ENCODE measurements around the gene TCHHL1. TPM values are rescaled to one million over a fixed set of nuclear protein-coding genes. Genes with fewer than 3 reads are reported as not detected.
"Not testable (repeated sequence)": the region's sequence is repeated elsewhere in the genome, so short reads cannot be mapped to it uniquely, and the experiment has no call there.

The TCHHL1 gene
- total RNA-seq, 1 experiment from 2014 or later: not detected

GRCh38 chr1:152084853-152085252 lies 4.0 kb downstream of the TCHHL1 start:
- H3K36me3 Mint-ChIP-seq (ENCODE audit: insufficient read depth, unreplicated experiment): no peaks in the 10 kb centered on the region
- intact Hi-C loops (cut with micrococcal nuclease; ENCODE audit: unreplicated experiment): no loop called here
- BruUV-seq (replicated peaks): no TSS peak
- H3K27me3 Mint-ChIP-seq (ENCODE audit: unreplicated experiment): peaks cover 25% of the 10 kb centered on the region
- H3K27ac Mint-ChIP-seq (ENCODE audit: unreplicated experiment): no peak overlapping the region
- CTCF ChIA-PET: no interaction called here
- no peak overlapping the region for H3K4me3 Mint-ChIP-seq (ENCODE audit: low read depth, unreplicated experiment)
- TF ChIP-seq CTCF (IDR thresholded peaks at IDR 0.05; ENCODE audit: unreplicated experiment): no peak
- no peak for DNase-seq
- H3K4me1 Mint-ChIP-seq (ENCODE audit: low read depth, unreplicated experiment): no peaks in the 10 kb centered on the region
- H3K9me3 Mint-ChIP-seq (ENCODE audit: low read depth, unreplicated experiment): no peaks in the 10 kb centered on the region

GRCh38 chr1:152081026-152081425 lies 7.8 kb downstream of the TCHHL1 start:
- H3K27ac Mint-ChIP-seq (ENCODE audit: unreplicated experiment); H3K4me1 Mint-ChIP-seq (ENCODE audit: low read depth, unreplicated experiment); CTCF ChIA-PET; DNase-seq; BruUV-seq (replicated peaks); H3K36me3 Mint-ChIP-seq (ENCODE audit: insufficient read depth, unreplicated experiment); H3K9me3 Mint-ChIP-seq (ENCODE audit: low read depth, unreplicated experiment); H3K4me3 Mint-ChIP-seq (ENCODE audit: low read depth, unreplicated experiment); intact Hi-C loops (cut with micrococcal nuclease; ENCODE audit: unreplicated experiment): not testable (repeated sequence)
- peaks cover 61% of the 10 kb centered on the region for H3K27me3 Mint-ChIP-seq (ENCODE audit: unreplicated experiment)

GRCh38 chr1:152080494-152080893 lies 8.4 kb downstream of the TCHHL1 start:
- CTCF ChIA-PET; H3K9me3 Mint-ChIP-seq (ENCODE audit: low read depth, unreplicated experiment); BruUV-seq (replicated peaks); H3K36me3 Mint-ChIP-seq (ENCODE audit: insufficient read depth, unreplicated experiment); DNase-seq; H3K4me3 Mint-ChIP-seq (ENCODE audit: low read depth, unreplicated experiment); H3K27ac Mint-ChIP-seq (ENCODE audit: unreplicated experiment); H3K4me1 Mint-ChIP-seq (ENCODE audit: low read depth, unreplicated experiment); intact Hi-C loops (cut with micrococcal nuclease; ENCODE audit: unreplicated experiment): not testable (repeated sequence)
- peaks cover 67% of the 10 kb centered on the region for H3K27me3 Mint-ChIP-seq (ENCODE audit: unreplicated experiment)

GRCh38 chr1:152078831-152079441 lies 9.9 kb downstream of the TCHHL1 start:
- H3K27ac Mint-ChIP-seq (ENCODE audit: unreplicated experiment): no peak overlapping the region
- H3K27me3 Mint-ChIP-seq (ENCODE audit: unreplicated experiment): peaks cover 81% of the 10 kb centered on the region
- CTCF ChIA-PET: no interaction called here
- intact Hi-C loops (cut with micrococcal nuclease; ENCODE audit: unreplicated experiment): no loop called here
- no peaks in the 10 kb centered on the region for H3K4me1 Mint-ChIP-seq (ENCODE audit: low read depth, unreplicated experiment)
- no peak for TF ChIP-seq CTCF (IDR thresholded peaks at IDR 0.05; ENCODE audit: unreplicated experiment)
- no peak overlapping the region for H3K4me3 Mint-ChIP-seq (ENCODE audit: low read depth, unreplicated experiment)
- BruUV-seq (replicated peaks): no TSS peak
- H3K36me3 Mint-ChIP-seq (ENCODE audit: insufficient read depth, unreplicated experiment): no peaks in the 10 kb centered on the region
- DNase-seq: no peak
- no peaks in the 10 kb centered on the region for H3K9me3 Mint-ChIP-seq (ENCODE audit: low read depth, unreplicated experiment)

- peaks cover 77% of the 10 kb centered on the region for H3K27me3 Mint-ChIP-seq (ENCODE audit: unreplicated experiment)
- no peaks in the 10 kb centered on the region for H3K36me3 Mint-ChIP-seq (ENCODE audit: insufficient read depth, unreplicated experiment)
- no peaks in the 10 kb centered on the region for H3K4me1 Mint-ChIP-seq (ENCODE audit: low read depth, unreplicated experiment)
- H3K4me3 Mint-ChIP-seq (ENCODE audit: low read depth, unreplicated experiment): no peak overlapping the region
- no peaks in the 10 kb centered on the region for H3K9me3 Mint-ChIP-seq (ENCODE audit: low read depth, unreplicated experiment)
- no peak for DNase-seq
- no TSS peak for BruUV-seq (replicated peaks)
- no peak overlapping the region for H3K27ac Mint-ChIP-seq (ENCODE audit: unreplicated experiment)
- intact Hi-C loops (cut with micrococcal nuclease; ENCODE audit: unreplicated experiment): no loop called here
- CTCF ChIA-PET: no interaction called here
- TF ChIP-seq CTCF (IDR thresholded peaks at IDR 0.05; ENCODE audit: unreplicated experiment): no peak
Measured at GRCh38 chr1:152072311-152072710, 16.6 kb downstream of the TCHHL1 start.
